VCaP (cell line): ENCODE measurements around the gene PDCD7.

Experiments used
- H3K27ac ChIP-seq: fragments of 450-650 bp; 2 replicates; pipeline ENCODE4 v1.5.1; 2017
- CTCF ChIP-seq: fragments of 450-650 bp; conservative IDR thresholded peaks from 2 replicates; pipeline ENCODE4 v1.5.1; 2017; ENCODE audit warnings: mild to moderate bottlenecking, moderate library complexity

PDCD7 gene

DNA sequence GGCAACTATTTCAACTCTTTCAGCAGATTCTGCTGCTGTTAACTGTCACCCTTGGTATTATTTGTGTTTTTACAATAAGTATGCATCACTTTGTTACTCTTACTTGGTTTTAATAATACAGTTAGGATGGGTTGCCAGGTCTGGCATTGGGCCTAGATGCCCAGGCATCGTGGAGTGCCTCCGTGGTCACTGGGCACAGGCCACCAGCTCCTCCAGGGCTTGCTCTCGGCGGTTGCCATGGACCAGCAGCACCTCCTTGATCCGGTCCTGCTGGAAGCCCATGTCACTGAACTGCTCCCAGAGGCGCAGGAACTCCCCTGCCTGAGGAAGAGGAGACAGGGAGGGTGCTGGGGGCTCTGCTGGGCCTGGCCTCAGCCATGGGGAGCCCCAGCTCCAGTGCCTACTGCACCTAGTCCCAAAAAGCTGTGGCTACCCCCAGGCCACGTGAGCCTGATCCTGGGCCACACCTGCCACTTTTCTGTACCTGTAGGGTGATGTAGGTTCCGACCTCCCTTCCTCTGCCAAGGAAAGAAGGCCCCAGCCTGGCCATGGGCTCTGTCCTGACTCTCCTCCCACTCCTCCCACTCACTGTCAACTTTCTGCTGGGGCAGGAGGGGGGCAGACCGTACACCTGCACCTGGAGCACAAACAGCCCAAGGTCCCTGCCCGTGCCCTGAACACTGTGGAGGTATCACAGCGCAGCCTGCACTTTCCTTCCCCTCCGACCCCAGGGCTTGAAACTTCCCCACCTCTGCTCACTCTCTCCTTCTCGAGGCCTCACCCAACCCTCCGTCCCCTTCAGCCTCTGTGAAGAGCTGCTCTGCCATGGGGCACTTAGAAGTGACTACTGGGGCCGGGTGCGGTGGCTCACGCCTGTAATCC is 40.5 kb downstream of the PDCD7 start:
- no peak overlapping the region for H3K27ac ChIP-seq
- TF ChIP-seq CTCF: no peak

GRCh38 chr15:65091946-65092770 is 41.5 kb downstream of the PDCD7 start:
- TF ChIP-seq CTCF: no peak
- no peak overlapping the region for H3K27ac ChIP-seq

DNA sequence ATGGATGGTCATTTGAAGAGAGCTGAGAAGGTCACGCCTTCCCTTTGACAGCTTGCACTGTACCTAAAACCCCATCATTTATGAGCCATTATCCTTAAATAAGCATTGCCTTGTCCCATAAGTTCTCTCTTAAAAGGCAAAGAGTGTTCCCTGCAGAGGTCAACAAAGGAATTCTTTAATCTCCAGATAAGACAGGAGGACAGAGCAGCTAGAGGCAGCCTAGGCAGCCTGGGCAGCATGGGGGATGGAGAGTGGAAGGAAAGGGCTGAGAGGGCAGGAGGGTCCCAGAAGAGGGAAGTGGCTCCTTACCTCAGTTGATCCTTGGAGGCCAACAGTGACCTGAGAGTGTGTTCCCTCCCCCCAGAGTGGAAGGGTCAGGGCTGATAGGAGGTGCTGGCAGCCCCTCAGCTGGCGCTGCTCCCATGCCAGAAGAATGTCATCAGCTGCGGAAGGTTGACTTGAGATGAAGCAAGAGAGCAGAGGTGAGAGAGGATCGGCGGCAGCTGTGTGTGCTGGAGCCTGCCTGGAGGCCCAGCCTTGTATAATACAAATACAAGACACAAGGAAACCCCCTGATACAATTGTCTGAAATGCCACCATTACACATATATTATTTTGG is 44.3 kb downstream of the PDCD7 start:
- no peak for TF ChIP-seq CTCF
- no peak overlapping the region for H3K27ac ChIP-seq

- no peak for TF ChIP-seq CTCF
- no peak overlapping the region for H3K27ac ChIP-seq
Measured at GRCh38 chr15:65088643-65089021, 45.0 kb downstream of the PDCD7 start.

GRCh38 chr15:65087873-65088642 is 45.5 kb downstream of the PDCD7 start:
- no peak overlapping the region for H3K27ac ChIP-seq
- TF ChIP-seq CTCF: no peak

GRCh38 chr15:65087411-65087810 is 46.2 kb downstream of the PDCD7 start:
- H3K27ac ChIP-seq: no peak overlapping the region
- no peak for TF ChIP-seq CTCF
